Endometrial microvascular endothelial cells (primary cell): ENCODE measurements around the gene ARHGAP42. TPM values are rescaled to one million over a fixed set of nuclear protein-coding genes. Genes with fewer than 3 reads are reported as not detected.

Source experiments
- in situ Hi-C: cut with HindIII; loops from 2 replicates; pipeline ENCODE4 v1.10.0; 2017; ENCODE audit warnings: low sequenced_read_pairs, low pct_unique_long_range_greater_than_20kb; ENCODE audit errors: inconsistent ontology term
- total RNA-seq: library from RNA; depleted of rRNA; stranded (reverse); fragments of >200 nt; gene quantifications from one replicate; pipeline ENCODE4 v1.2.3, GENCODE V29; 2015; ENCODE audit errors: inconsistent ontology term

ARHGAP42 gene
- total RNA-seq, 1 donor from 2014 or later = 6.2 TPM

- in situ Hi-C loops = no loop called here
Measured at GRCh38 chr11:100785148-100785983, 98.3 kb downstream of the ARHGAP42 start.

DNA sequence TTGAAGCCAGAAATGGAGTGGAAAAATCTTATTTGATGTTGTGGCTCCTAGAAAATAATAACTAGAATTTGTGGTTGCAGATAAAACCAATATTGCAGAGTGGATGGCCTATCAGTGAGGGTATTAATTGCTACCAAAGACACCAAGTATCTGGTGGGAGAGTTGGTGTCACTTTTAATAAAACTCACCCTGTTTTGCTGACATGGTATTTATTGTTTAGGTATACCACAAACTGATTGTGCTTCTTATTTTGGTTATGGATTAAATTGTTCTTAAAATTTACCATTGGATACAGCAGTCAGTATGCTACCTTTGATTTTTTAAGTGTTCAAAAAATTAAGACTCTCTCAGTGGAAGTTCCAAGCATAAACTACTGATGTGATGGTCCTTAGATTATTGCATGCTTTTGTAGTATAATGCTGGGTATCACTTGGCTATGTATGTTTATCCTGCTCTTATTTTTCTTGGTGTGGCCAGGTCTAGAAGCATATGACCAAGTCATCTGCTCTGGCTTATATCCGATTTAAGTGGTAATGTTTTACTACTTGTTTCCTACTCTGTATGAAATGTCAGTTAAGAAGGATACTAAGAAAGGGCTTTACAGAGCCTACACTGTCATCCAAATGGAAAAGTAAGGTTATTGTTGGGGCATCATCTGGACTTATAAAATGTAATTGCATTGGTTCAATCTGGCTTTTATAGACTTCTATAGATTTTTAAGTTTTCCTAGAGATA is 101.6 kb downstream of the ARHGAP42 start:
- in situ Hi-C loops = no loop called here

DNA sequence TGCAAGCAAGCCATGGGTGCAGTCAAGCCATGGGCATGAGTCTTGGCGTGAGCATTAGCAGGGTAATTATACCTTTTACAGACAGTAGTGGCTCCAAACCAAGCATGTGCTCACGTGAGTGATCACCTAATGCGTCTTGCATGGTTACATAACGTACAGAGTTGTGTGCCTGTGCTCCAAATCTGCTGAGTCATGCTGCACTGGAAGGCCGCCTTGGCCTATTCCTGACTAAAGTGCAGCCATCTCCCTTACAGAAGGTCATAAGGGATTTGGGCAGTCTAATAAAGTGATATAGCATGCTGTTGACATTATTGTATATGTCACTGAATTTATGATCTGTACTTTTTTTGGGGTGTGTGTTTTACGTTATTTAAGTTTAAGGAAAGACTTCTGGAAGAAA is 102.4 kb downstream of the ARHGAP42 start:
- in situ Hi-C loops = no loop called here

DNA sequence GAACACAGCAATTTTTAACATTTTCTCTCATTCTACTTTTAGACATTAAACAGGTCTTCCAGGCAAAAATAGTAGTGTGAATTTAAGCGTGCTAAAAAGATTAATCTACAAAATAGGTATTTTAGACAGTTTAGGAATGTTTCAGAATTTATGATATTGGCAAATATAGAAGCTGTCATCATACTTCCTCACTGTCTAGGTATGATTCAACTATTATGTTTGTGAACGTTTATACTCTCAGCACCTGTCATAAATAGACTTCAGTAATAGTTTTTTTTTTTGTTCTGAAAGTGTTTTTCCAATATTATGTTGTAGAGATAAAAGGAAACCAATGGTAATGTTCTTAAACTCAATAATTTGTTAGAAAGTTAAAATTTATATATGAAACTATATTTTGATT is 103.0 kb downstream of the ARHGAP42 start:
- in situ Hi-C loops = no loop called here

- in situ Hi-C loops = no loop called here
Measured at GRCh38 chr11:100791103-100791502, 104.0 kb downstream of the ARHGAP42 start.

- in situ Hi-C loops = no loop called here
Measured at GRCh38 chr11:100791860-100792259, 104.8 kb downstream of the ARHGAP42 start.

DNA sequence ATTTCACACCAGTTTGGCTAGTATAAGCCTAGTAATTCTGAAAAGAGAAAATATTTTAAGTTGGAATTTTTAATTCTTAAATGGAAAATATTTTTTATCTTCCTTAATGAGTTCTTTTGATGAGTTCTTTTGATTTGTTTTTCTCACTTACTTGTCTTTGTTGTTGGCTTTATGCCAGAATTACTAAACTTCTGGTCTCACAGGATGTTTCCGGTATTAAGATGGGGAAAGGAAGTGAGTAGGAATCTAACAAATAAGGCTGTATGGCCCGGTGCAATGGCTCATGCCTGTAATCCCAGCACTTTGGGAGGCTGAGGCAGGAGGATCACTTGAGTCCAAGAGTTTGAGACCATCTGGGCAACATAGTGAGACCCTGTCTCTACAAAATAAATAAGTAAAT is 106.4 kb downstream of the ARHGAP42 start:
- in situ Hi-C loops = no loop called here

DNA sequence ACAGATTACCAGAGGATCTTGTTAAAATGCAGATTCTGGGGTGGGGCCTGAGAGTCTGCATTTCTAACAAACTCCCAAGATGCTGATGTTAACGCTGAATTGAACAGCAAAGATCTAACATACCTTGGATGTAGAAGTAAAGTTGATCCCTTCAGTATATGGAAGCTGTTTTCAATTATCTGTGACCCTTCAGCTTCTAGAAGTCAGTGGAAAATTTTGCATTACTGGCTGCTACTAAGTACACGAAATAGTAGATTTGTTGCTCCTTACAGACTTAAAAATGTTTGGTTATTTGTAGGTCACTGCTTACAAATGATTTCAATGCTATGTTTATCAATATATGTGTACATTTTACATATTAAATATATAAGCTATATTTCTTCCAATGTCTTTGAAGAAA is 107.4 kb downstream of the ARHGAP42 start:
- in situ Hi-C loops = no loop called here

GRCh38 chr11:100799445-100799844 is 112.4 kb downstream of the ARHGAP42 start:
- in situ Hi-C loops = no loop called here

DNA sequence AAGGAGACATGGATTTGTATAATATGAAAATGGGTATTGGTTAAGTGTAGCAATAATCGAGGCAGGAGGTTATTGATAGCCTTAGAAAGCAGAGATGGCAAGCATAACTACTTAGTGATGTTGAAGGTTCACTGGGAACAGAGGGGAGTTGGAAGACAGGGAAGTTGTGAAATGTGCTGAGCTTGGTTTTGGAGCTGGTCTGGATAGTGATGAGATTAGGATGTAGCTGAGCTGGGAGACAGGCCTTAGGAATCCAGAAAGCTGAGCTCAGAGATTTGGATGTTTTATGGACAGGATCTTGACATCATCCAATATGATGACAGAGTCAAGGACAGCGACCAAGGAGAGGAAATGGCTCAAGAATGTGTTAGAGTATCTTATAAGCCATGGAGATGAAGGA is 113.1 kb downstream of the ARHGAP42 start:
- in situ Hi-C loops = no loop called here

- in situ Hi-C loops = no loop called here
Measured at GRCh38 chr11:100801225-100801999, 114.3 kb downstream of the ARHGAP42 start.

GRCh38 chr11:100805506-100806199 is 118.6 kb downstream of the ARHGAP42 start:
- in situ Hi-C loops = no loop called here

DNA sequence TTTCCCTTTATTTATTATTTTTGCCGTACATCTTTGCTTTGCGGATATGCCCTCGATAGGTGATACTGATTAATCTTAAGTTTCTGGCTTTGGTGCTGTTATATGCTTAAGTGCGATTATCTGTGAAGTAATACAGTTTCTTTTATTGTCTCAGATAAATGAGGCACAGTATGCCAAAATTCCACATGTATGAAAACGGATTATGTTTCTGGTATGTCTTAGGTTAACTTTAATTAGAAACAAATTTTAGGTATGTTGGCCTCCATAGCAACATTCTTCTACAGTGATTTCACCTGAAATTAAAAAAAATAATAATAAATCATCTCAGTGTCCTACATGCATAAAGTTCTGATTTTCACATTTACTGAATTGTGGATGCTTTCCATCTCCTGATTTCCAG is 119.2 kb downstream of the ARHGAP42 start:
- in situ Hi-C loops = no loop called here

DNA sequence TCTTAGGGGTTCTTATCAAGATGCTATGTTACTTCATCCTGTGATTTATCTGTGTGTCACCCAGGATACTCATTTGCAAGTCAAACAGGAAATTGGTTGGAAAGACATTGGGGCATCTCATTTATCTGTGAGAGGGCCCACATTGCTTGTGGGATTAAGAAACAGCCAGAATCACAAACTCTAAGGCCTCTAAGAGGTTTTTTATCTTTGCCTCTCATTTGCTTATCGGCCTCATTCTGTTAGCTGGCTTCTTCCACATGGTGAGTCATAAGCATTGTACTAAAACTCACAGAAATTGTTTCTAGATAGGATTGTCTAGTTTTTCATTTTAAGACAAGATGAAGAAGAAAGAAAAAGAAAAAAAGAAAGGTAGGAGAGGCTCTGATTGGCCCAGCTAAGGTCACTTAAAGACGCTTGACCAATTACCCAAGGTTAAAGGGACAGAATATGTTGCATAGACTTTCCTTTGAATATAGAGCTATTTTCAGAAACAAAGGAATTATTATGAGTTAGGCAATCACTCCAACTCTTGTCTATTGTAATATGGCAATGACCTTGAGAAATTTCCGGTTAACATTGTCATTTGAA is 121.9 kb downstream of the ARHGAP42 start:
- in situ Hi-C loops = no loop called here

DNA sequence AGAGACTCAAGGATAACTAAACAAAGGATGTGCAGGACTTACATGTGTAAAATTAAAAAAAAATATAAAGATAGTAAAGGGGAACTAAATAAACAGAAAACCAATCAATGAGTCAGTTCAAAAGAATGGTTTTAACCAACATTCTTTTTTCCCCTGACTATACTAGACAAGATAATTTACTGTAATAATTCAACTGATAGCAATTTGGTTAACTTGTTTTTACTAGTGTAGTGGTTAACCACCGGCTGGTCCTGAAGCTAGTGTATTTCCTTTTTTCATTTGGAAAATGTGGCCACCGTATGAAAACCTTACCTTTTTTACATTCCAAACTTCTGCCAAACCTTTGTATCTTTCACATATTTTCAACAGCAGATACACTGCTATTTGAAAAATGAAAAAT is 123.1 kb downstream of the ARHGAP42 start:
- in situ Hi-C loops = no loop called here

GRCh38 chr11:100810666-100811065 is 123.6 kb downstream of the ARHGAP42 start:
- in situ Hi-C loops = no loop called here

DNA sequence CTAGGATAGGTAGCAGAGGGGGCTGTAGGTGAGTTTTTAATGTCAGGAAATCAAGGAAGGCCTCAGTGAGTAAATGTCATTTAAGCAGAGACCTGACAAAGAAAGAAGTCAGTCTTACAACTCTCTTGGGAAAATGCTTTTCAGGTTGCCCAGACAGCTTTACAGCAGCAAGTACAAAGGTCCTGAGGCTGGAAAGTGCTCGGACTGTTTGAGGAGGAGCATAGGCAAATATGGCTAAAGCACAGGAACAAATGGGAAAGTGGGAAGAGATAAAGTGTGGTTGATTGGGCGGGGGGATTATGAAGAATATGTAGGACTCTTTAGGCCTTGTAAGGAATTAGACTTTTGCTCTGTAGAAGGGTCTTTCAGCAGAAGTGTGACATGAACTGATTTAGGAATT is 125.4 kb downstream of the ARHGAP42 start:
- in situ Hi-C loops = no loop called here

DNA sequence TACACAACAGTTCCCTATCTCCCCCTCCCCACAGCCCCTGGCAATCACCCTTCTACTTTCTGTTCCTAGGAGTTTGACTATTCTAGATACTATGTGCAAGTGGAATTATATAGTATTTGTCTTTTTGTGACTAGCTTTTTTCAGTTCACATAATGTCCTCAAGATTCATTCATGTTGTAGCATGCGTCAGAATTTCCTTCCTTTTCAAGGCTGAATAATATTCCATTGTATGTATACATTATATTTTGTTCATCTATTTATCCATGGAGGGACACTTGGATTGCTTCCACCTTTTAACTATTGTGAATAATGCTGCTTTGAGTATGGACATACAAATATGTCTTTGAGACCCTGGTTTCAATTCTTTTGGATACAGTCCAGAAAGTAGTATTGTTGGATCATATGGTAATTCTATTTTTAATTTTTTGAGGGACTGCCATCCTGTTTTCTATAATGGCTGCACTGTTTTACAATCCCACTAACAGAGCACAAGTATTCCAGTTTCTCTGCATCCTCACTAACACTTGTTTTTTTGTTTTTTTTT is 128.8 kb downstream of the ARHGAP42 start:
- in situ Hi-C loops = no loop called here
